Astrocyte of the spinal cord (primary cell): ENCODE data around the gene POU2F3.

Experiments
- DNase-seq: peaks from one replicate; pipeline ENCODE4 v3.0.0; 2011; ENCODE audit warnings: low read depth, low spot score
- H3K4me3 ChIP-seq: 2 replicates; pipeline ENCODE4 v1.5.1; 2011; ENCODE audit warnings: low read depth, mild to moderate bottlenecking, low read length, moderate library complexity
- in situ Hi-C: cut with HindIII; loops from 2 replicates; pipeline ENCODE4 v1.10.0; 2017; ENCODE audit warnings: low sequenced_read_pairs
- TF ChIP-seq, protein P1 (sequence below): IDR thresholded peaks from 2 replicates; pipeline ENCODE4 v1.5.1; 2012; ENCODE audit warnings: low read depth, mild to moderate bottlenecking, low read length, inconsistent platforms

POU2F3 gene

DNA sequence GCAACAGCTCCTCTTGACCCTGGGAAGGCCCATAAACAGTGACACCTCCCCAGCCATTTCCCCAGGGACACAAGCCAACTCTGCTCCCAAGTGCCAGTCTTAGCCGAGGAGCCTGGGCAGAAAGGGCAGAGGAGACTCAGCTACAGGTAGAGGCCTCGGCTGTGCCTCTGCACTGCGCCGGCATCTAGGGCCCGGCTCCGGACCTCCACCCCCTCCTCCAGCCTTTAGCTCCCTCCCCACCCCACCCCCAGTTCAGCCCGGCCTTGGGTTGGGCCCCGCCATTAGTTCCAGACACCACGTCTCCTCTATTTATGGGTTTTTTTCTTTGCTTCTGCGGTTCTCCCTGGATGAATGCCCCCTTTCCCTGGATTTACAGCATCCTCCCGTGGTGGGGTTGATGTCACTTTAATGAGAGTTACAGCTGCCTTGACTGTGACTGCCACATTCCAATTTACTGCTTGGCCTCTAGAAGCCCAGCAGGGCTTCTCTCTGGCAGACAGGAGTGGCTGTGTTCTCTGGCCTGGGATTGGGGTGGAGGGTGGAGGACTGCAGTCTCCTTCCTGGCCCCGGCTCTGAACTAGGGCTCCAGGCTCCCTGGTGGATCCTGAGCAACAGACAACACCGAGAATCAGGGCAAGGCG is 42.6 kb upstream of the POU2F3 start:
- no peak overlapping the region for H3K4me3 ChIP-seq
- in situ Hi-C loops: no loop called here
- TF ChIP-seq, protein P1, sequence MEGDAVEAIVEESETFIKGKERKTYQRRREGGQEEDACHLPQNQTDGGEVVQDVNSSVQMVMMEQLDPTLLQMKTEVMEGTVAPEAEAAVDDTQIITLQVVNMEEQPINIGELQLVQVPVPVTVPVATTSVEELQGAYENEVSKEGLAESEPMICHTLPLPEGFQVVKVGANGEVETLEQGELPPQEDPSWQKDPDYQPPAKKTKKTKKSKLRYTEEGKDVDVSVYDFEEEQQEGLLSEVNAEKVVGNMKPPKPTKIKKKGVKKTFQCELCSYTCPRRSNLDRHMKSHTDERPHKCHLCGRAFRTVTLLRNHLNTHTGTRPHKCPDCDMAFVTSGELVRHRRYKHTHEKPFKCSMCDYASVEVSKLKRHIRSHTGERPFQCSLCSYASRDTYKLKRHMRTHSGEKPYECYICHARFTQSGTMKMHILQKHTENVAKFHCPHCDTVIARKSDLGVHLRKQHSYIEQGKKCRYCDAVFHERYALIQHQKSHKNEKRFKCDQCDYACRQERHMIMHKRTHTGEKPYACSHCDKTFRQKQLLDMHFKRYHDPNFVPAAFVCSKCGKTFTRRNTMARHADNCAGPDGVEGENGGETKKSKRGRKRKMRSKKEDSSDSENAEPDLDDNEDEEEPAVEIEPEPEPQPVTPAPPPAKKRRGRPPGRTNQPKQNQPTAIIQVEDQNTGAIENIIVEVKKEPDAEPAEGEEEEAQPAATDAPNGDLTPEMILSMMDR: no peak
- no peak for DNase-seq

- DNase-seq: no peak
- TF ChIP-seq, protein P1: no peak
- in situ Hi-C loops: no loop called here
- H3K4me3 ChIP-seq: no peak overlapping the region
Measured at GRCh38 chr11:120197977-120198376, 42.0 kb upstream of the POU2F3 start.

- TF ChIP-seq, protein P1: no peak
- no peak overlapping the region for H3K4me3 ChIP-seq
- in situ Hi-C loops: no loop called here
- no peak for DNase-seq
Measured at GRCh38 chr11:120198403-120198786, 41.5 kb upstream of the POU2F3 start.

- DNase-seq: no peak
- H3K4me3 ChIP-seq: no peak overlapping the region
- TF ChIP-seq, protein P1: no peak
- in situ Hi-C loops: no loop called here
Measured at GRCh38 chr11:120198787-120199469, 41.0 kb upstream of the POU2F3 start.

DNA sequence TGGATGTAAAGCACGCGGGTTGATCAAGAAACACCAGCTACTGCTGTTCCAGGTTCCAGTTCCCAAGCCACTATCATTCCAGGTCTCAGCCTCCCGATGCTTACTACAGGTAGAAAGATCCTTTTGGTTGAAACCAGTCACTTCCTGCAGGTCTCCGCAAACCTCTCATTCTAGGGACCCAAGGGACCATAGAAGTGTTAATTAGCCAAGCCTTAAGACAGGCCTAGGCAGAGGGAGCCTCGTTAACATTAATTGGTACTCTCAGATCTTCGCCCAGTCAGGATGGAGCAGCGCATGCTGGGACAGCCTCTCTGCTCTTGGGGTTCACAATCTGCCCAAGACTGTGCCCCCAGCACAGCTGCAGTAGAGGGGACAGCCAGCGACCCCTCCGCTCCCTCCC is 40.3 kb upstream of the POU2F3 start:
- no peak for DNase-seq
- TF ChIP-seq, protein P1: no peak
- in situ Hi-C loops: no loop called here

DNA sequence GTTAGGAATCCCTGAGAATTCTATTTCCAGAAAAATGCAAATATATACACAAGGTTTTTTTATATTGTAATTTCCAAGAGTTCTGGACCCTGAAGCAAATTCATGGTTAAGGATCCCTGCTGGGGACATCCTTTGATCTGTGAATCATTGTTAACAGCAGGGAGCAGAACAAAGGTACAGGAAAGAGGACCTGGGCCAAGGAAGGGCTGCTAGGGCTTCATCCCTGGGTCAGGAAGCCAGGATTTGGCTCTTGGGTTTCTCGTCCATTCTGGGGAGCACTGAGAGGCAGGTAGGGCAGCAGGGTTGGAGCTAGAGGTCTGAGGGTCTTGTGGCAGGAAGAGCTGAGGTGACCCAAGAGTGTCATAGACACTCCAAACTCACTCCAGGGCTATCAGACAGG is 39.3 kb upstream of the POU2F3 start:
- peak; percentile 31 for DNase-seq
- in situ Hi-C loops: no loop called here
- H3K4me3 ChIP-seq: no peak overlapping the region
- TF ChIP-seq, protein P1: no peak

More for the DNA sequence above, 40.3 kb upstream of the POU2F3 start:
- no peak overlapping the region for H3K4me3 ChIP-seq
